GM18868 (cell line): ENCODE results near the gene NTPCR.
"Not testable (repeated sequence)": the region's sequence is repeated elsewhere in the genome, so short reads cannot be mapped to it uniquely, and the experiment has no call there.

Source experiments
- ATAC-seq: cut with Tn5 transposase; IDR thresholded peaks from one replicate; pipeline ENCODE4 v1.9.1; 2021; ENCODE audit warnings: mild to moderate bottlenecking, moderate library complexity; ENCODE audit not compliant: unreplicated experiment

The NTPCR gene

DNA sequence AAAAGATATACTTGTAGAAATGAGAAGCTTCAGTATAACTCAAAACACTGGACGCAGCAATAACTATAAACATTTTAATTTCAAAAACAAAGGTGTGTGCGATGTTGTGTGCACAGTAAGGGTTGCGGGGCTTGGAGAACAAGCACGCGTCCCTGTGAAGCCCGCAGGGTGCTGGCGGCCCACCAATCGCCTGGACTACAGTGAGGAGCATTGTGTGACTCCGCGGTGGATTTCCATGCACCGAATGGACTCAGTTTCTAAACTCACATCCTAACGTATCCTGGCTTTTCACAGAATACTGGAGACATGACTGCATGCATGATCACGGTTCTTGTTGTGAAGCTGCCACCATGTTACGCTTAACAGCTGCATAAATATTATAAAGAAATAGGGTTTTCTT lies 33.0 kb downstream of the NTPCR start:
- no peak for ATAC-seq

DNA sequence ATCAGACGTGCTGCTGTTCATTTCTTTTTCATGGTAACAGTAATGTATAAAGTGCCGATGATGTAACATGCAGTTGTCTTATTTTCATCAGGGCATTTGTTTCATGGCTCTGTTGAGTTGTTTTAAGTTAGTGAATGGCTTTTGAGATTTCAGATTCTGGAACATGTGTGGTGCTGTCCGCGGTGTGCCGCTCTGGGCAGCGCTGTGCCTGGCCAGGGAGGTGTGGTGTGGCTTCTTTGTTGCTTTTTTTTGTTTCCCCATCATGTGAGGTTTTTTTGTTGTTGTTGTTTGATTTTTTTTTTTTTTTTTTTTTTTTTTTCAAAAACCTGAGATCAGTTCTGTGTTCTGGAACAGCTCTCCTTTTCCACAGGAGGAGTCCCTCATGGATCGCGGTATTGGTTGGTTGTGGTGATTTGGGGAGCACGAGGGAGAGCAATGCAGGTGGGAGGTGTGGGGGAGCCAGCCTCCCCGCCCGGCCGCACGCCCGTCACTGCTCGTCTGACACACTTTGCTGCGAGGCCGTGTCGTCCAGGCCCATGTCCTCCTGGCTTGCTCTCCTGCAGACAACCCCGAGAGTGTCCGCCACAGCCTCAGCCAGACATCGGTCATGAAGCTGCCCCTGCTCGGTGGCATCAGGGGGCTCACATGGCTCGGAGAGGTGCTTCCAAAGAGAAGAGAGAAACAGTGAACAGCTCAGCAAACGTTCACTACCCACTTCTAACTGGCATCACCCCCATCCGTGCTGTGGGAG lies 33.6 kb downstream of the NTPCR start:
- no peak for ATAC-seq

DNA sequence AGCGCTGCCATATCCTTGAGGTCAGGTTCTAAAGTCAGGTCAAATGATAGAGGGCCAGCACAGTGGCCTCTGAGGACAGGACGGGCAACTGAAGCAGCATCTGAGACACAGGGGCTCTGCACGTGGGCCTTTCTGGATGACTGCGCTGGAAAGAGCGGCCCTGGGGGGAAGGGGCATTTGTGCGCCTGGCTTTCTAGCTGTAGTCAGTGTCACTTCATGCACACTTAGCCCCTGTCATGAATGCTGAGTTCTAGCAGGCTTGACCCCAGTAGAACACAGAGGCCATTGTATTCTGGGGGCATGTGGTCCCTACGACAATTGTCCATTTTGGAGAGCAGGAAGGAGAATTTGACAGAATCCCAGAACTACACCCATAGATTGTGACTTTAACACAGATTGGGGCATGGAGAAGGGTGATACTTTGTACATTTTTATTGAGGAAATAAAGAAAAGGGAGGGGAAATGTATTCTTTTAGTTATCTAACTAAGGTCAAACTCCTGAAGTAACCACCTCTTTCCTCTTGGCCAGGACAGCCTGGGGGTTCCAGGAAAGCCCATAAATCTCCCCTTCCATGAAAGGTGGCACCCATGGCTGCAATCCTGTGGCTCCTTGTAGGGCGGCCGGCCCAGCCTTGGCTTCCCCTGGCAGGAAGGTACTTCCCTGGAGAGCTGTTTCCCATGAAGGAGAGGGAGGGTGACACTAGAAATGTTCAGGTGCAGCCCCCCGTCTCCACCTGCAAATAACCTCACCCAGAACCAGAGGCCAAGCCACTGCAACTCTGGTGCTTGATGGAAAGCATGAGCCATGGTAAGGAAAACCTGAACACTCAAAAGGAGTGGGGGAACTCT lies 34.4 kb downstream of the NTPCR start:
- ATAC-seq = no peak

DNA sequence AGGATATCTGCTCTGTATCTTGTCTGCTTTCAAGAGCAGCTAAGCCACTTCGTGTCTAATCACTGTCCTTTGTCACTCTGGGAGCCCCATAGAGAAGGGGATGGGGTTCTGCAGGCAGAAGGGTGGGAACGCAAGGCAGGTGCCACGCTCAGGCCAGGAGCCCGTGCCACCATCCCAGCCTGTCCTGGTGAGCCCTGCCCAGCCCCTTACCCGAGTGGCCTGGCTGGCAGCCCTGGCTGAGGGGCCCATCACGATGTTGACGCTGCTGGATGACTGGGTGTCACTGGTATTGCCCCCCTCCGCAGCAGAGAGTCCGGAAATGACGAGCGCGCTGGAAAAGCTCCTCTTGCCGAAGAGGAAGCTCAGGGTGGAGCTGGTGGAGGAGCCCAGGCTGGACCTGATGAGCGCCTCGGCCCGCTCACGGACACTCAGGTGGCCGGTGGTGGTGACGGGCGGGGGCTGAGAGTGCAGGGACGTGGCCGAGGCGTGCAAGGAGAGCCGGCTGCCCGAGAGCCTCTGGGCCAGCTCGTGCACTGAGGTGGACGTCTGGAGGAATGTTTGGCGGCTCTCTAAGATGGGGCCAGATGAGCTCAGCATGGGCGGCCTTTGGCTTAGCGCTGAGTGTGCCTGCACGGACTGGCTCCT lies 35.6 kb downstream of the NTPCR start:
- ATAC-seq = no peak

DNA sequence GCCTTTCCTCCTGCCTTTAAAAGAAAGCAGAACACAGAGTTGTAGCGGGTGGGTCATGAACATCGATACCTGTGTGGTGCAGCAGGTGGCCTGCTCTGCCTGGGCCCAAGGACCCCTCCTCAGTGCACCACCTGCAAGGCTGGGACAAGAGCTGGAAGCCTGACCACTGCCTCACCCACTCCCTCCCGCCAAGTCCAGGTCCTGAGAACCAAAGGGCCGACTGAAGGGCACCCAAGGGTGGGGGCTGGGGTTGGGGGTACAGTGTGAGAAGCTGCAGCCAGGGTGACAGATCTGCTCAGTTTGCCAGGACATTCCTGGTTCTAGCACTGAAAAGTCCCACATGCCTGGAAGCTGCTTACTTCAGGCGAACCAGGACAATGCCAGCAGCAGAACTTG lies 36.1 kb downstream of the NTPCR start:
- no peak for ATAC-seq

DNA sequence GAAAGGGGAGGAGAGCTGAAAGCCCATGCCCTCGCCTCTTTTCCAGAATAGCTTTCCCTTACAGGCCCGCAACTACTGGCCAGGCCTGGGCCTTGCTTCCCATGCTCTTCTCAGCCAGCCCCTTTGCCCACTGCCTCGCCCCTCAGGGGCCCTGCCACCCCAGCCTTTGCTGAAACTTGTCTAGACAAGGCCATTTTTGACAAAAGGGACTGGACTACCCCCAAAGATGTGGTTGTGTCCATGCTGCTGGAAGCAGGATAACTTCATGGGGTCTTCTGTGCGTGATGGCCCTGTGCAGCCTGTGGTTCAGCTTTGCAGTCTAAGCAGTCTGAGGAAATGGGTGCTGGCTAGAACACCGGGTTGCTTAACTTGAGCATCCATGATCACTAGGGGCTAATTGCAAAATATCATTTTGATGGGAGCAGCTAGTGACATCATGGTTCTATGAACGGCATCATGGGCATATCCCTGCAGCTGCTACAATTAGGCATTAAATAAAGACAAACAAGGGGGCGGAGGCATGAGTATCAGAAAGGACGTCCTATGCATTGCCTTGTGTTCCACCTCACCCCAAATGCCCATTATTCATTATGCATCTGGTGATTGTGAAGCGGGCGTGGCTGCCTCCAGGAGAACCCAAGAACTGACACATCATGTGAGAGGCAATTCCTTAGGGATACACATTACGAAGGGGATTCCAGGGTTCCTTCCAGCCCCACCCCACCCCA lies 36.8 kb downstream of the NTPCR start:
- no peak for ATAC-seq

DNA sequence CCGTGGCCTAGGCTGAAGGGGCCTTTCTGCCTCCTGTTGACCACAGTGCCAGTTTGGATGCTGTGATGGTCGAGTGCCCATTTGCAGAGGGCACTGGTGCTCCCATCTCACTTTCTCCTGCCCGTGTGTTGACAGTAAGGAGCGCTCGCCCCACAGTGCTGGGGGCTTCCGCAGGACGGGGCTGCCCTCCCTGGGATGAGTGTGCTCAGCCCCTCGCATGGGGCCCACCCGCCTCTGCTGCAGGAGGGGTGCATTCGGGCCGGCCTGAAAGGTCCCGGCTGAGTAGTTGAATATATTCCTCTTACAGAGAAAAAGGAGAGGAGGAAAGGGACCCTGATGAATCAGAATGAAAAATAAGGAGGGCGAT lies 37.3 kb downstream of the NTPCR start:
- ATAC-seq = no peak

DNA sequence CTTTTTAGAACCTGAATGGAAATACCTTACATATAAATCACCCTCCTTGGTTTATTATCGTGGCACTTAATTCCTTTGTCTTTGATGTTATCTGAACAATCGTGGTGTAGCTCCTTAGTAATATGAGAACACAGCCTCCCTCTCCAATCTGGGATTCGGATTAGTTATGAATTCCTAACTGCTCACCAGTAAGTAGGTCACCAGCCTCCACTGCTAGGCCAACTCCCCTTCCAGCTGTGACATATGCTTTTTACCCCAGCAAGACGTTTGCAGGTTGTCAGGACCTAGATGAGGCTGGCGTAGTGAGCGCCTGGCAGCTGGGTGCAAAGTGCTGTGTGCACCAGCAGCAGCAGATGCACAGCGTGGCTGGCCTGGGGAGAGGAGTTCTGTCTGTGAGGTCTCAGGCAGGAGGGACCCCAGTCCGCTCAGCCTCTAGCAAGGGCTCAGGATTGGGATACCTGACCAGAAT lies 38.2 kb downstream of the NTPCR start:
- no peak for ATAC-seq

DNA sequence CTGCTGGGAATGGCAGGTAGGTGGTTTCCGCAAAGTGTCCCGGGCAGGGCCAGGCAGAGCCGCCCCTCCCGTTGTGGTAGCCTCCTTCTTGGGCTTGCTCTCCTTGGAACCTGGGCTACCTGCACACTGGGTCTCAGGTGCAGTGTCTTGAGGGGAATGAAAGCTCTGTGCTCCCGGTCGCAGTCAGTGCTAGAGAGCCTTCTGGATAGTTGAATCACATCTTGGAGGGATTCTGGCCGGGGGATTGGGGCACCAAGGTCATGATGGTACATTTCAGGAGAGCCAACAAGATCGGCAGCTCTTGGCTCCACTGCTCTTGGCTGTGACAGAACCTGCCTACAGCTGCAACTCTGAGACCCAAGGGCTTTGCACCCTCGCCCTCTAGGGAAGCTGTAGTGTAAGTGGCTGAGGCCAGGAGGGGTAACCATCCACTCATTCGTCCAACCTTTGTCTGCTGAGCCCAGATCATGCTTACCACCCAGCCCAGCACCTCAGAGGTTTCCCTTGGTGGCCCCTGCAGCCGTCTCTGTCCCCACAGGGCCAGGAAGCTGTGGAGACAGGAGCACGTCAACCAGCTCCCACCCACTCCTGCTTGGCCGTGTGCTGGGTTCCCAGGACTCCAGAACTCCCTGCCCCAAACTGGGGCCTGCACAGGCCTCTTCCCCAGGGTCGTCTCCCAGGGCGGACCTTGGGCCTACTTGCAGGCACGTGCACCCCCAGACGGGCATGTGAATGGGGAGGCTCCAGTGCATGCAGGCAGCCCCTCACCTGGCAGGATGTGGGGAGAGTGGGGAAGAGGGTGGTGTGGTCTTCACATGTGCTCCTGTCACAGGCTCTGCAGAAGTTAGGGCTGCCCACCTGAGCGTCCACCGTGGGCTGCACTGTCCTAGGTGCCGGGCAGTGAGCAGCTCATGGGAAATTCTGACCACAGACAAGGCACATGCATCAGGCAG lies 40.0 kb downstream of the NTPCR start:
- ATAC-seq = no peak

DNA sequence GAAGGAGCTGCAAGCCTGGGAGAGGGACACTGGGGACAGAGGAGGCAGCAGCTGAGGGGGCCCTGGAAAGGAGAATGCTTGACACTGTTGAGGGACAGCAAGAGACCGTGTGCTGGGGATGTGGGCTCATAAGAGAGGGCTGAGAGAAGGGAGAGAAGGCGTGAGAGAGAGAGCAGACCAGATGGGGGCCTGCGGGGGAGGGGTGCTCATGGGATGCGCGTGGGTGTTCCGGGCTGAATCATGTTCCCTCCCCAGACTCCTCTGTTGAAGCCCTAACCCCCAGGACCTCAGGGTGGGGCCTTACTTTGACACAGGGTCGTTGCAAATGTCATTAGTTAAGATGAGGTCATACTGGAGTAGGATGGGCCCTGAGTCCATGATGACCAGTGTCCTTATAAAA lies 40.8 kb downstream of the NTPCR start:
- ATAC-seq = no peak

DNA sequence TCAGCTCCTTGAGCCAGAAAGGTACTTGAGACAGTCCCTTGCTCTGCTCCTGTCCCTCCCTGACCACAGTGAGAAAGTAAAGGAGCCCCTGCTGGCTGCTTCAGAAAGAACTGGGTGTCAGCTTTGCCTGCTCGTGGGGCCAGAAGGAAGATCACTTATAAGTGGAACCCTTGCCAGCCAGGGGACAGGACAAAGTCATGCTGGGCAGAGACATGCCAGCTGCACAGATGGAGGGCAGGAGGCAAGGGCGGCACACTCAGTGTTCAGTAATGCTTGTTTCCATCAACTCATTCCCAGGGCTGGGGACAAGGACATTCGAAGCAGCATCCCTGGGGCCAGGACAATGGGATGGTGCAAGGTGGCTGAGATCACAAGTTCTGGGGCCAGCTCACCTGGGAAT lies 41.8 kb downstream of the NTPCR start:
- ATAC-seq = no peak

DNA sequence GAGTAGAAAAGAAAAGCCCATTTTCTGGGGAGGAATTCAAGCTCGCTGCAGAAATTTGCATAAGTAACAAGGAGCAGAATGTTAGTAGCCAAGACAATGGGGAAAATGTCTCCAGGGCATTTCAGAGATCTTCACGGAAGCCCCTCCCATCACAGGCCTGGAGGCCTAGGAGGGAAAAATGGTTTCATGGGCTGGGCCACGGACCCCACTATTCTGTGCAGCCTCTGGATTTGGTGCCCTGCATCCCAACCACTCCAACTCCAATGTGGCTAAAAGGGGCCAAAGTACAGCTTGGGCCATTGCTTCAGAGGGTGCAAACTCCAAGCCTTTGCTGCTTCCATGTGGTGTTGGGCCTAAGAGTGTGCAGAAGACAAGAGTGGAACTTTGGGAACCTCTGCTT lies 43.1 kb downstream of the NTPCR start:
- ATAC-seq = no peak

DNA sequence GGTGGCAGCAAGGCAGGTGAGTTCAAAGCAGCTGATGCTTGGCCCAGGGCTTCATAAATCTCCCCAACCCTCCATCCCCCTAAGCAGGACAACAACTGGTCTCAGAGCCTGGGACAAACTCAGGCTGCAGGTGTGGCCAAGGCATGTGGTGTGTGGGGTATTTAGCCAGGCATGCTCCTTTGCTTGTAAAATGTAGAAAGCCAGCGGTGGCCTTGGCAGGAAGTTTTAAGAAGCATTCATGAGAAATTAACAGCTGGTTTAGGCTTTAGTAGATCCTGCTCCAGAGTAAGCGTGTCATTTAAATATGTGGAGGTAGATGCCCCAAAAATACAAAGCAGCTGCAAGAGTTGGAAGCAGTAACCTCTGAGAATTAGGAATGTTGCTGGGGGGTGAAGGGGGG lies 44.8 kb downstream of the NTPCR start:
- ATAC-seq = no peak

DNA sequence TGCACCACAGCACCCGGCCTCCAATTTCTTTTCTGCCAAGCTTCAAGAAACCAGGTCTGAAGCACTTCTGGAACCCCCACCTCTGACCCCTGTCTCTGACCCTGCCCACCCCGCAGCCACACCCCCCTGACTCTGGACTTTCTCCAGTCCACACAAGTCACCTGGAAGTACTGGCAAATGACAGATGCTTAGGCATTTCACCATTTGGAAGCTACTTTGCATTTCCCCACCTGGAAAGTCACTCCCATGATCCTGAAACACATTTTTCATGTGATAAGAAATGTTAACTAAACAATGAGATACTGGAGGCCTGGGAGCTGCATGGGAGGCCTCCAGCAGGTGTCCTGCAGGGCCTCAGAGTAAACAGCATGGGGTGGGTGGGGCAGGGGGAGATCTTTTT lies 45.7 kb downstream of the NTPCR start:
- ATAC-seq = no peak

DNA sequence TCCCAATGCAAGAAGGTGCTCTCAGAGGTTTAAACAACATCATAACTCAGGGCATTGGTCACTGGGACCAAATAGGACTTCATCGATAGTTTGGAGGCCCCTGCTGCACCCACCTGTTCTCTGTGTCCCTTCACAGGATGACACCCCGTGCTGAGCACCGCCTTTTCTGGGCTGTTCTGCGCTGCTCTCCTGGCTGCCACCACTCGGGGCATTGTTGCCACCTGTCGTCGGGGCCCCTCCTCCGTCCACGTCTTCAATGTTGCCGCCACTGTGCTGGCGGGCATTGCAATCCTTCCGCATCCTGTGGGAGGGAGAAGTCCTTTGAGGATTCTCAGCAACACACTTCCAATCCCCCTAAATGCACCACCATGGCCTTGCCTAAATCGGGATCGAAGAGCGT lies 47.7 kb downstream of the NTPCR start:
- ATAC-seq = no peak

DNA sequence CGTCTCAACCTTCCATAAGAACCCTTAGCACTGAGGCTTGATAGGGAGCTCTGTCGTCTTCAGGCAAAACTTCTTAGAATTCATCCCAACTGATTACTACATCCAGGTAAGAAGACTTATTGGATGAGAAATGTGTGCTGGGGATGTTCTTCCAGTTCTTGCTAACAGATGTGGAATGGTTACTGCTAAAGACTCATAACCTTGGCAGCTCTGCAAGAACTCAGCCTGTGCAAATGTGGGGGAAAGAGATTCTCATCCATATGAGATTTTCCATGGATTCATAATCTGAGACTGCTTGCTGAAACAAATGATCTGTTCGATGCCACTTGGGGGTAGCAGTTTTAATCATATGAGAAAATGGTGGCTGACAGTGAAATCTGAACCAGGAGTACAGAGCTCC lies 48.2 kb downstream of the NTPCR start:
- ATAC-seq = no peak

DNA sequence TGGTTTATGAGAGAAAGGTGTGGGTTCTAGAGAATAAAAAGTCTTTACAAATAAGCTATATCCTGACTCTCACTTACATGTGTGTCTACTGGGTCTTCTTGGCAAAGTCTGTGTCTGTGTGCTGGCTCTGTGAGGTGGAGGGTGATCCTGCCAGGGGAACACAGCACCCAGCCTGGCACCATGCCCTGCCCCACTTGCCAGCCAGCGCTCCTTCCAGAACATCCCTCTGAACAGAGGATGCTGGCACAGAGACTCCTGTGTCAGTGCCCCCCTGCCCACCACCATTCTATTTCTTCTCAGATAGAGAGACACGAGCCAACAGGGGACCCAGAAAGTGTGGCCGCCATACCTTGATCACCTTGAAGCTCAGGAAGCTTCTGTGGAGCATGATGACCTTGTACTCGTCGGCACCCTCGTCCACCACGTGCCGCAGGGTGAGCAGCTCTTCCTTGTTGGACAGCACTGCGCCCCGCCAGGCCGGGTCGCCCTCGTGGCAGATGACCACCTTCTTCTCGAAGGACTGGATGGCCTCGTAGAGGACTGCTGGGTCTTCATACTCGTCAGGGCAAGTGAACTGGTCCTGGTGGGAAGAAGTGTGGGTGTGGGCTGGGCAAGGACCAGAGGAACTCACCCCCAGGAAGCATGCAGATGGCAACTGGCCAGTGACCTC lies 49.7 kb downstream of the NTPCR start:
- no peak for ATAC-seq

DNA sequence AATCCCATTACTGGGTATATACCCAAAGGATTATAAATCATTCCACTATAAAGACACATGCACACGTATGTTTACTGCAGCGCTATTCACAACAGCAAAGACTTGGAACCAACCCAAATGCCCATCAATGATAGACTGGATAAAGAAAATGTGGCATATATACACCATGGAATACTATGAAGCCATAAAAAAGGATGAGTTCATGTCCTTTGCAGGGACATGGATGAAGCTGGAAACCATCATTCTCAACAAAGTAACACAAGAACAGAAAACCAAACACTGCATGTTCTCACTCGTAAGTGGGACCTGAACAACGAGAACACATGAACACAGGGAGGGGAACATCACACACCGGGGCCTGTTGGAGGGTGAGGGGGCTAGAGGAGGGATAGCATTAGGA lies 53.2 kb downstream of the NTPCR start:
- not testable (repeated sequence) for ATAC-seq

DNA sequence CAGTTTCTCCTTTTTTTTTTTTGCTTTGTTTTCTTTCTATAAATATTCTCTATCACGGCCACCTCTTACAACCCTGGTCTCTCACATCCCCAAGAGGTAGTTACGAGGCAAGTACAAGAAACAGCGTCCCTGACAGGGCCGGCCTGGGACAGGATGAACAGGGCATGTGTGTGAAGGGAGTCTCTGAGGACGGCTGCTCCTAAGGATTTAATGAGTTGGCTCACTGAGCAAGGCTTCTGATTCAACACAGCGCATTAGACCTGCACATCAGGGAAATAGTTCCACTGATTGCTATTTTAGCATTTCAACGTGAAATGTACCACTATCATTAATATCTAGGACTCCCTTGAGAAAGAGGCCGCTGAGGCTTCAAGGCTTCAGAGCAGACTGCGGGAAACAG lies 54.0 kb downstream of the NTPCR start:
- ATAC-seq = no peak

DNA sequence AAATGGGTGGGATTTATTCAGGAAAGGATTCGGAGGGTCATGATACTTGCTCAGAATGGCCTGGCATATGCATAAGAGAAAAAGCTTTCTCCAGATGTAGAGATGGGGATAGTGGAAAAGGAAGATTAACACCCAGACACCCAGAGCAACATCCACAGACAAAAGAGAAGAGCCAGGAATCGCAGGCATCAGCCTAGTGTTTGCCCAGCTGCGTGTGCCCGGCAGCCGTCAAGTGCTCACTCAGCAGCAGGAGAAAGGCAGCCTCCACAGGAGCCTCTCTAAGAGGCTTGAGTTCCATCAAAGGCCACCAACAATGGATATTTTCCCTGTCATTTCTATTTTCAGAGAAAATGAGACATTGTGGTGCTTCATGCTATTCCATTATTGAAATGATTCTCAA lies 54.7 kb downstream of the NTPCR start:
- ATAC-seq = no peak
